SK-N-SH treated with all-trans-retinoic acid at 6 μM for 48 hours (cell line): ENCODE data around the gene MED29.

Experiments used
- ARNTL ChIP-seq: fragments of 450-650 bp; formaldehyde crosslinking; IDR thresholded peaks from 2 replicates; pipeline ENCODE4 v1.5.0; 2020; ENCODE audit warnings: low read depth, mild to moderate bottlenecking, moderate library complexity, borderline replicate concordance
- CSRNP3 ChIP-seq: fragments of 250-450 bp; sonication (Bioruptor Pico); IDR thresholded peaks from 2 replicates; pipeline ENCODE4 v1.5.1; 2021; ENCODE audit warnings: mild to moderate bottlenecking, moderate library complexity
- ESRRG ChIP-seq: fragments of 250-450 bp; sonication (Bioruptor Pico); IDR thresholded peaks from 2 replicates; pipeline ENCODE4 v1.6.1; 2021; ENCODE audit warnings: mild to moderate bottlenecking
- GLIS3 ChIP-seq: fragments of 250-450 bp; sonication (Bioruptor Pico); IDR thresholded peaks from 2 replicates; pipeline ENCODE4 v1.5.0; 2020; ENCODE audit warnings: mild to moderate bottlenecking, moderate library complexity
- ISL1 ChIP-seq: fragments of 250-450 bp; sonication (Bioruptor Pico); IDR thresholded peaks from 2 replicates; pipeline ENCODE4 v2.1.2; 2022; ENCODE audit warnings: mild to moderate bottlenecking, moderate library complexity
- OSR1 ChIP-seq: fragments of 250-450 bp; sonication (Bioruptor Pico); IDR thresholded peaks from 2 replicates; pipeline ENCODE4 v1.8.0; 2022; ENCODE audit warnings: moderate library complexity, mild to moderate bottlenecking, inconsistent platforms
- PATZ1 ChIP-seq: fragments of 250-450 bp; sonication (Bioruptor Pico); IDR thresholded peaks from 2 replicates; pipeline ENCODE4 v1.8.0; 2020; ENCODE audit warnings: mild to moderate bottlenecking, moderate library complexity, borderline replicate concordance
- PPARA ChIP-seq: fragments of 250-450 bp; sonication (Bioruptor Pico); IDR thresholded peaks from 2 replicates; pipeline ENCODE4 v1.5.0; 2020; ENCODE audit warnings: mild to moderate bottlenecking, borderline replicate concordance
- TOX ChIP-seq: fragments of 250-450 bp; sonication (Bioruptor Pico); IDR thresholded peaks from 2 replicates; pipeline ENCODE4 v1.8.0; 2021; ENCODE audit warnings: mild to moderate bottlenecking, moderate library complexity, borderline replicate concordance
- ZC3H10 ChIP-seq: fragments of 250-450 bp; sonication (Bioruptor Pico); IDR thresholded peaks from 2 replicates; pipeline ENCODE4 v1.5.1; 2021; ENCODE audit warnings: mild to moderate bottlenecking, moderate library complexity
- ZFP3 ChIP-seq: fragments of 250-450 bp; sonication (Bioruptor Pico); IDR thresholded peaks from 2 replicates; pipeline ENCODE4 v1.5.0; 2020; ENCODE audit warnings: mild to moderate bottlenecking, moderate library complexity
- ZFP30 ChIP-seq: fragments of 450-650 bp; formaldehyde crosslinking; IDR thresholded peaks from 2 replicates; pipeline ENCODE4 v1.5.0; 2022; ENCODE audit warnings: mild to moderate bottlenecking, moderate library complexity
- TF ChIP-seq, protein P1 (sequence below): fragments of 250-450 bp; sonication (Bioruptor Pico); IDR thresholded peaks from 2 replicates; pipeline ENCODE4 v1.8.0; 2021; ENCODE audit warnings: low read depth, mild to moderate bottlenecking, moderate library complexity, borderline replicate concordance

GRCh38 chr19:39355253-39355652 lies 35.9 kb upstream of the MED29 start:
- TF ChIP-seq OSR1 (CRISPR knock-in tag) (no peak), CSRNP3 (CRISPR knock-in tag) (no peak), ISL1 (no peak), TOX (CRISPR knock-in tag) (no peak), GLIS3 (no peak), ZC3H10 (CRISPR knock-in tag) (no peak), ESRRG (no peak), ARNTL (CRISPR knock-in tag) (no peak), ZFP3 (no peak), PATZ1 (CRISPR knock-in tag) (no peak), ZFP30 (CRISPR knock-in tag) (no peak), PPARA (CRISPR knock-in tag) (no peak)
- TF ChIP-seq, protein P1, sequence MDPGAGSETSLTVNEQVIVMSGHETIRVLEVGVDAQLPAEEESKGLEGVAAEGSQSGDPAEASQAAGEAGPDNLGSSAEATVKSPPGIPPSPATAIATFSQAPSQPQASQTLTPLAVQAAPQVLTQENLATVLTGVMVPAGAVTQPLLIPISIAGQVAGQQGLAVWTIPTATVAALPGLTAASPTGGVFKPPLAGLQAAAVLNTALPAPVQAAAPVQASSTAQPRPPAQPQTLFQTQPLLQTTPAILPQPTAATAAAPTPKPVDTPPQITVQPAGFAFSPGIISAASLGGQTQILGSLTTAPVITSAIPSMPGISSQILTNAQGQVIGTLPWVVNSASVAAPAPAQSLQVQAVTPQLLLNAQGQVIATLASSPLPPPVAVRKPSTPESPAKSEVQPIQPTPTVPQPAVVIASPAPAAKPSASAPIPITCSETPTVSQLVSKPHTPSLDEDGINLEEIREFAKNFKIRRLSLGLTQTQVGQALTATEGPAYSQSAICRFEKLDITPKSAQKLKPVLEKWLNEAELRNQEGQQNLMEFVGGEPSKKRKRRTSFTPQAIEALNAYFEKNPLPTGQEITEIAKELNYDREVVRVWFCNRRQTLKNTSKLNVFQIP (CRISPR knock-in tag): no peak
